Measurements from ENCODE around the gene CCDC12. TPM values are rescaled to one million over a fixed set of nuclear protein-coding genes. Genes with fewer than 3 reads are reported as not detected.

Gene CCDC12
- polyA plus RNA-seq, 6 donors from 2014 or later, result 119 to 157 (median 123) TPM

DNA sequence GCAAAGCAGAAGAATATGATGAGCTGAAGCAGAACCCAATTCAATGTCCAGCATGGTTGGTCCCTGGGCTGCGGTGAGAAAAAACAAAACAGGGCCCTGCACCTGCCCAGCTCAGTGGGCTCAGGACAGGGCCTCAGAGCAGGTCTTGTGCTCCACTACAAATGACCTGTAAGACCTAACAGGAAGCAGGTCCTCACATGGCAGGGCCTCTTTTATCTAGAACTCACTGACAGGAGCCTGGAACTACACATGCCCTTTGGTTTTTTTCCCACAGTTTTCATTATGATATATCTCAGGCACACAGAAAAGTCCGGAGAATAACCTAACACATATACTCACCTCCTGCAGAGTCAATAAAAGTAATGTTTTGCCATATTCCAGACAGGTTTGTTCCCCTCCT, 38.4 kb downstream of the CCDC12 start:
- H3K4me1 Mint-ChIP-seq, result peaks cover 53 to 77% (median 77%) of the 10 kb centered on the region in 3 donors
- ATAC-seq (ENCODE audit: low read depth in 2 of 2), result peak in 1 of 2 donors; percentile 9
- DNase-seq, result no peak
- no peaks in the 10 kb centered on the region for H3K9me3 Mint-ChIP-seq
- H3K4me3 Mint-ChIP-seq, result peak overlapping the region in 3 of 8 donors; percentile 56 to 81 (median 71)
- H3K36me3 Mint-ChIP-seq, result peaks cover 11 to 25% of the 10 kb centered on the region in 2 donors
- peak overlapping the region in 5 of 6 donors; percentile 47 to 92 (median 90) for H3K27ac Mint-ChIP-seq
- no peaks in the 10 kb centered on the region for H3K27me3 Mint-ChIP-seq

- Mint-ChIP-seq H3K9me3 (no peaks in the 10 kb centered on the region), H3K27me3 (no peaks in the 10 kb centered on the region), H3K4me1 (peaks cover 51 to 78% (median 77%) of the 10 kb centered on the region in 3 donors), H3K36me3 (peaks cover 11 to 25% of the 10 kb centered on the region in 2 donors), H3K4me3 (peak overlapping the region in 1 of 8 donors; percentile 9), H3K27ac (peak overlapping the region in 4 of 6 donors; percentile 52 to 82 (median 70))
- ATAC-seq (ENCODE audit: low read depth in 2 of 2) (no peak), DNase-seq (no peak)
Observed at GRCh38 chr3:46936733-46937250, 39.8 kb downstream of the CCDC12 start.

- Mint-ChIP-seq H3K27me3 (no peaks in the 10 kb centered on the region), H3K4me1 (peaks cover 59 to 84% (median 79%) of the 10 kb centered on the region in 3 donors), H3K4me3 (no peak overlapping the region), H3K9me3 (no peaks in the 10 kb centered on the region), H3K36me3 (peaks cover 11 to 25% of the 10 kb centered on the region in 2 donors), H3K27ac (peak overlapping the region in 3 of 6 donors; percentile 59 to 90 (median 80))
- ATAC-seq (ENCODE audit: low read depth in 2 of 2) (no peak), DNase-seq (no peak)
Observed at GRCh38 chr3:46935989-46936558, 40.5 kb downstream of the CCDC12 start.

DNA sequence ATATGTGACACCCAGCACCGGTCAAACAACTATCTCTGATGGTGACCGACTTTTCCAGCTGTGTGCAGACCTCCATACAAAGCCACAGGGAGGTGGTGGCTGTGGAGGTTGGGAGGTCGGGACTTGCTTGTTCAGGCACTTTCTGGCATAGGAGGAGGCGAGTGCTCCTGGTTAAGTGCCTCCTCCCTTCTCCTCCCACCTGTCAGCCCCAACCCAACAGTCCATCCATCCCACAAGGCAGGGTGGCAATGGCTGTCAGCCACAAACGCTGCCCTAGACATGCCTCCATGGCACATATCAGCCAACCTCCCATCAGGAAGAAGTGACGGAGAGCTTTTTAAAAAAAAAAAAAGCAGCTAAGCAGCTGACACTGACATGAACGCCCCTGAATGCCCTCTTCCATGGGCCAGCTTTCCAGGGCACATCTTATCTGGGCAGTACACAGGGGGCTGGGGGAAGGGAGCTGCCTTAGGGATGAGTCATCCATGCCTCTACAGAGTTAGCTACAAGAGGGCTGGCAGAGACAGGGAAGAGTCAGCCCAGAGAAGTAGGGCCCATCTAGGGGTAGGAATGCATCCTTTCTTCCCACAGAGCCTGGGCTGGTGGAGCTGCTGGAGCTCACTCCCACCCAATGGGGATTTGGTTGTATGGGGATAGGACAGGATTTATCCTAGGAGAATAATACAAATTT, 41.2 kb downstream of the CCDC12 start:
- H3K9me3 Mint-ChIP-seq, result no peaks in the 10 kb centered on the region
- peaks cover 62 to 87% (median 81%) of the 10 kb centered on the region in 3 donors for H3K4me1 Mint-ChIP-seq
- no peak overlapping the region for H3K4me3 Mint-ChIP-seq
- DNase-seq (no peak), ATAC-seq (ENCODE audit: low read depth in 2 of 2) (no peak)
- H3K27me3 Mint-ChIP-seq, result no peaks in the 10 kb centered on the region
- peak overlapping the region in 3 of 6 donors; percentile 29 to 92 (median 59) for H3K27ac Mint-ChIP-seq
- peaks cover 8 to 19% of the 10 kb centered on the region in 2 donors for H3K36me3 Mint-ChIP-seq

- no peaks in the 10 kb centered on the region for H3K27me3 Mint-ChIP-seq
- peaks cover 6 to 14% of the 10 kb centered on the region in 2 donors for H3K36me3 Mint-ChIP-seq
Observed at GRCh38 chr3:46934498-46935167, 41.9 kb downstream of the CCDC12 start.

DNA sequence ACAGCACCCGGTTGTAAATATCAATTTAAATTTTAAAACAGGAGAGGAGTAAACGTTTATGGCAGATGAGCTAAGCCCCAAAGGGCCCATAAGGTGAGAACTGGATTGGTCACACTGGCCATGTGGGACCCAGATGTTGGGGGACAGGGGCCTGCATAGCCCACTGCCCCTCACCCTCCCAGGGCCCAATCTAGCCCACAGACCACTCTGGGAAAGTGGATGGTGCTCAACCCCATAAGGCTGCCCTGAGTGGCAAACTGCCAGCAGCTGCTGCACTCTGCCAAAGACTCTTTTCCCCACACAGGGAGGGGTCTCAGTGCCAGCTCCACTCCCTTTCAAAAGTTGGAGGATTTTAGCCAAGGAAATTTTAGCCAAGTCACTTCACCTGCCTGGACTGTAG, 42.5 kb downstream of the CCDC12 start:
- DNase-seq, result no peak
- H3K27me3 Mint-ChIP-seq, result no peaks in the 10 kb centered on the region
- peaks cover 59 to 85% (median 81%) of the 10 kb centered on the region in 3 donors for H3K4me1 Mint-ChIP-seq
- ATAC-seq (ENCODE audit: low read depth in 2 of 2), result no peak
- H3K36me3 Mint-ChIP-seq, result peaks cover 9 to 14% of the 10 kb centered on the region in 2 donors
- H3K9me3 Mint-ChIP-seq, result no peaks in the 10 kb centered on the region
- H3K27ac Mint-ChIP-seq, result peak overlapping the region in 4 of 6 donors; percentile 30 to 70 (median 60)
- H3K4me3 Mint-ChIP-seq, result no peak overlapping the region

More at GRCh38 chr3:46934498-46935167, 41.9 kb downstream of the CCDC12 start:
- ATAC-seq (ENCODE audit: low read depth in 2 of 2) (no peak), DNase-seq (no peak)
- Mint-ChIP-seq H3K4me1 (peaks cover 59 to 85% (median 81%) of the 10 kb centered on the region in 3 donors), H3K4me3 (no peak overlapping the region), H3K9me3 (no peaks in the 10 kb centered on the region), H3K27ac (peak overlapping the region in 4 of 6 donors; percentile 51 to 70 (median 60))

DNA sequence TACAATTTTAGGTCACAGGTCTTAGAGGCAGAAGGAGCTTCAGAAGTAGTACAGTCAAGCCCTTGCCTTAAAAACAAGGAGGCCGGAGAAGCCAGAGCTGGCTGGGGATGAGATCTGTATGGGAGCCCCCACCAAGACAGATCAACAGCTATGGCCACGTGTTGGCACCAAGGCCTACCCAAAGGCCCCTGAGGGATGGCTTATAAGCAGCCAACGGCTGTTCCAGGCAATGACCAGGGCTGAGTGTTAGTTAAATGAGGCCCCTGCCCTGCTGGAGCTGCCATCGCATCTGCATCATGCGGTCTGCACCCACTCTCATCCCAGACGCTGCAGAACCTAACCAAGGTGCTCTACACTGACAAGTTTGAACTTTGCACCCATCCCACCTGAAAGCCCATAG, 43.3 kb downstream of the CCDC12 start:
- Mint-ChIP-seq H3K9me3 (peaks cover 0 to 7% (median 5%) of the 10 kb centered on the region in 7 donors), H3K27me3 (no peaks in the 10 kb centered on the region), H3K4me1 (peaks cover 61 to 85% (median 81%) of the 10 kb centered on the region in 3 donors), H3K27ac (peak overlapping the region; percentile 44 to 94 (median 89)), H3K4me3 (peak overlapping the region in 1 of 8 donors; percentile 16), H3K36me3 (peaks cover 12 to 15% of the 10 kb centered on the region in 2 donors)
- ATAC-seq (ENCODE audit: low read depth in 2 of 2) (no peak), DNase-seq (no peak)

- DNase-seq, result no peak
- H3K4me3 Mint-ChIP-seq, result peak overlapping the region in 6 of 8 donors; percentile 65 to 90 (median 76)
- H3K27ac Mint-ChIP-seq, result peak overlapping the region; percentile 12 to 99 (median 94)
- H3K4me1 Mint-ChIP-seq, result peaks cover 57 to 85% (median 77%) of the 10 kb centered on the region in 3 donors
- H3K36me3 Mint-ChIP-seq, result peaks cover 13% of the 10 kb centered on the region in 2 donors
- no peak for ATAC-seq (ENCODE audit: low read depth in 2 of 2)
- H3K27me3 Mint-ChIP-seq, result no peaks in the 10 kb centered on the region
- peaks cover 0 to 8% (median 6%) of the 10 kb centered on the region in 7 donors for H3K9me3 Mint-ChIP-seq
Observed at GRCh38 chr3:46932455-46933225, 43.9 kb downstream of the CCDC12 start.

DNA sequence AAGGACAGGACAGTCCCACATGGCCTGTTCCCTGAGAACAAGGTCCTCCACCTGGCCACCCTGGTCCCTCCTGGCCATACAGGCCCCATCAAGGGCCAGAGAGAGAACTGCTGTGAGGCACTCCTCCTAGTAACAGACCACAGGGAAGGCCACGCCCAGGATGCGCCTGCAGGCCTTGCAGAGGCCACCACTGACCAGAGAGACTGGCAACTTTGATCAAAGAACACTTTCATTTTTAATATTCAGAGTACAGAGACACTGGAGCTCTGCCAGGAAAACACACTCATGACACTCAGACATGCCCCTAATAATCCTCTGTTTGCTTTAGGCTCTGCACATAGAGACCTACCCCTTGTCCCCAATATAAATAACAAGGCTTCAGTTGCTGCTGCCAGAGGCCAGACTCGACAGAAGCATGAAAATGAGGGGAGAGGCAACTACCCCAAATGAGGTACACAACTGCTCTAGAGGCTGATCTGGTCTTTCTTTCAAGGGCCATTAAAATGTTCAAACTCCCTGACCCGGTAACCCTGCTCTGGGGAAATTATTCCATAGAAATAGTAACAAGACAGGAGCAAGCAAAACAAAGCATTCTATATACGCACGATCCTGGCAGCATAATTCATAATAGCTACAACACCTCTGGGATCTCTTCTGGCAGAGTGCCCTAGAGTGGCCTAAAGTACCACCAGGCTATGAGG, 44.8 kb downstream of the CCDC12 start:
- DNase-seq (no peak), ATAC-seq (ENCODE audit: low read depth in 2 of 2) (no peak)
- peaks cover 9 to 13% of the 10 kb centered on the region in 2 donors for H3K36me3 Mint-ChIP-seq
- H3K9me3 Mint-ChIP-seq, result peaks cover 0 to 8% (median 6%) of the 10 kb centered on the region in 7 donors
- H3K27me3 Mint-ChIP-seq, result no peaks in the 10 kb centered on the region
- peak overlapping the region; percentile 90 to 99 (median 94) for H3K27ac Mint-ChIP-seq
- peak overlapping the region; percentile 42 to 90 (median 74) for H3K4me3 Mint-ChIP-seq
- H3K4me1 Mint-ChIP-seq, result peaks cover 61 to 92% (median 82%) of the 10 kb centered on the region in 3 donors

GRCh38 chr3:46930945-46931403, 45.6 kb downstream of the CCDC12 start:
- H3K4me1 Mint-ChIP-seq, result peaks cover 65 to 93% (median 82%) of the 10 kb centered on the region in 3 donors
- peaks cover 9 to 13% of the 10 kb centered on the region in 2 donors for H3K36me3 Mint-ChIP-seq
- H3K27me3 Mint-ChIP-seq, result no peaks in the 10 kb centered on the region
- peaks cover 0 to 8% (median 6%) of the 10 kb centered on the region in 7 donors for H3K9me3 Mint-ChIP-seq
- DNase-seq, result no peak
- ATAC-seq (ENCODE audit: low read depth in 2 of 2), result peak; percentile 27 to 38
- peak overlapping the region; percentile 90 to 99 (median 94) for H3K27ac Mint-ChIP-seq
- H3K4me3 Mint-ChIP-seq, result peak overlapping the region; percentile 65 to 90 (median 74)

DNA sequence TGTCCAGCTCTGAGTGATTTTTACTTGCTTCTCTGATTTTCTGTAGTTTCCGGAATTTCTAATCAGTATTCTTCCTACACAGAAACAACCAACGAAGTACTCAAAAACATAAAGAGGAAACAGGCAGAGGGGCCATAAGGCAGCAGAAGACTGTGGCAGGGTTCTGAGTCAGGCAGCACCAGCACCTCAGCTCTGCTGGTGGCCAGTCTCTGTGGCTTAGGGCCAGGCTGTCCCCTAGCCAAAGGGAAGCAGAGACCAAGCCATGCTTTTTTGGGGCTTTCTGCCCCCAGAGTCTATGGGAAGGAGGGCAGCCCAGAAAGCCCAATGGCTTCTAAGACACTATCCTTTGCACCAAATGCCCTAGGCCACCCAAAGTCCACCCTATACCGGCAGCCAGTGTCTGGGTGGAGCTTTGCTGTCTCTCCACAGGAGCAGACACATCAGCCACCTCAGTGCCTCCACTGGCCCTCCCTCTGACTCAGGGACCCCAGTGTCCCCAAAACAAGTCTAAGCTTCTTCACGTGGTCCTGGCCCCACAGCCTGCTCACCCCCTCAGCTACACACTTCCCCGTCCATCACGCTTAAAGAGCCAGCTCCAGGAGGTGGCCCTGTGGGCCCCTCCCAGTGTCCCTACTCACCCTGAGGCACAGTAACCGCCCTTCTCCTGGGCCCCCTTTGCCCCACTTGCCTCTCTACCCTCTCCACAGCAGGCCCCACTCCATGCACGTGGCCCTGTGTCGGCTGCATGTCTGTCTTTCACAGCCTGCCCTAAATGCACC, 46.2 kb downstream of the CCDC12 start:
- DNase-seq, result no peak
- Mint-ChIP-seq H3K9me3 (peaks cover 0 to 8% (median 6%) of the 10 kb centered on the region in 7 donors), H3K4me3 (peak overlapping the region; percentile 65 to 92 (median 76)), H3K27ac (peak overlapping the region; percentile 90 to 99 (median 94)), H3K27me3 (no peaks in the 10 kb centered on the region), H3K36me3 (peaks cover 9 to 13% of the 10 kb centered on the region in 2 donors), H3K4me1 (peaks cover 71 to 94% (median 86%) of the 10 kb centered on the region in 3 donors)
- no peak for ATAC-seq (ENCODE audit: low read depth in 2 of 2)

Measured in naive B cell (primary cell).